Measurements from ENCODE around the gene CHST9. TPM values are rescaled to one million over a fixed set of nuclear protein-coding genes. Genes with fewer than 3 reads are reported as not detected.

CHST9 gene
- total and polyA plus RNA-seq, 9 of the 15 experiments (the other 6 are each of a cell fraction or from before 2014, with no cell fraction given) = not detected

DNA sequence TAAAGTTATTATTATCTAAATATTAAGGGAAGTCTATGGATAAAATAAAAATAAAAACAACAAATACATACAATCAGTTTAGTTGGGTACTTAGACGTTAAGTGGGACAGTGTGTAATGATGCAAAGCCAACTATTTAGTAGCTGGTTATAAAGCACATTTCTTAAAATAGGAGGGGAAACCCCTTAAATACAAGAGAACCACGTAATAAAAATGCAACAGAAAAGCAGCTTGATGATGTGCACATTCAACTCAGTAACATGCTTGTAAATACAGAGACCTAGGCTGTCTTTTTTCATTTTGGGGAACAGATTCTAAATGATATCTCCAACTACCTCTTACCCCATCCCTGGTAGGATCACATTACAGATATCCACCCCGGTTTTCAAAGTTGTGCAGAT, 185.3 kb downstream of the CHST9 start:
- Histone ChIP-seq H3K9me1 (ENCODE audit: control insufficient read depth, insufficient read depth, low read length) (no peaks in the 10 kb centered on the region), H3K79me2 (ENCODE audit: control insufficient read depth, insufficient read depth, low read length) (no peaks in the 10 kb centered on the region), H3K9ac (ENCODE audit: insufficient read depth in 1 of 2, low read depth in 2 of 2, low read length in 2 of 2) (no peak overlapping the region), H3K4me2 (ENCODE audit: insufficient read depth, low read length) (no peak overlapping the region), H2AFZ (ENCODE audit: low read depth, low read length) (no peak overlapping the region), H3K4me1 (replicated peaks in 1 of 2; ENCODE audit: control insufficient read depth in 2 of 2, insufficient read depth in 2 of 2, low read length in 2 of 2) (no peaks in the 10 kb centered on the region), H3K4me3 (no peak overlapping the region), H3K36me3 (ENCODE audit: control insufficient read depth, insufficient read depth, low read length) (no peaks in the 10 kb centered on the region), H3K27ac (ENCODE audit: extremely low read depth, low read depth, low read length) (no peak overlapping the region), H3K27me3 (ENCODE audit: control insufficient read depth in 2 of 2, insufficient read depth in 2 of 2, low read length in 2 of 2) (no peaks in the 10 kb centered on the region), H4K20me1 (replicated peaks; ENCODE audit: control insufficient read depth, insufficient read depth, low read length) (no peaks in the 10 kb centered on the region), H3K9me3 (replicated peaks; ENCODE audit: control insufficient read depth, insufficient read depth, low read depth, low read length) (no peaks in the 10 kb centered on the region; the same call in 1 of the 2 replicates)
- ChIA-PET CTCF (ENCODE audit: low intra/inter-chr PET ratio) (no interaction called here), POLR2A (no interaction called here)
- intact Hi-C loops (cut with micrococcal nuclease) (no loop called here), in situ Hi-C loops (cut with MboI) (no loop called here)
- ATAC-seq (no peak), FAIRE-seq (no peak), DNase-seq (ENCODE audit: extremely low read depth in 1 of 4, low spot score in 3 of 4) (no peak)
- WGBS (ENCODE audit: insufficient coverage, low coverage, missing lambda C conversion rate) = under 1% methylated on average over 3 of the region's 3 CpGs
- no TSS peak for BruUV-seq (replicated peaks)
- TF ChIP-seq HDAC8 (tag; IDR thresholded peaks at IDR 0.05) = no peak
- no peak for TF ChIP-seq NCOA1 (IDR thresholded peaks at IDR 0.05; ENCODE audit: low read depth)
- TF ChIP-seq ZNF655 (CRISPR knock-in tag; IDR thresholded peaks at IDR 0.05) = no peak
- TF ChIP-seq LEF1 (IDR thresholded peaks at IDR 0.05) = no peak
- no peak for TF ChIP-seq ATF7 (IDR thresholded peaks at IDR 0.05)
- TF ChIP-seq EWSR1 (IDR thresholded peaks at IDR 0.05; ENCODE audit: borderline replicate concordance, low read depth, partially characterized antibody) = no peak
- TF ChIP-seq ZMIZ1 (IDR thresholded peaks at IDR 0.05; ENCODE audit: low read depth in 2 of 2, low read length in 2 of 2) = no peak
- TF ChIP-seq, protein P1, sequence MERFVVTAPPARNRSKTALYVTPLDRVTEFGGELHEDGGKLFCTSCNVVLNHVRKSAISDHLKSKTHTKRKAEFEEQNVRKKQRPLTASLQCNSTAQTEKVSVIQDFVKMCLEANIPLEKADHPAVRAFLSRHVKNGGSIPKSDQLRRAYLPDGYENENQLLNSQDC (CRISPR knock-in tag; IDR thresholded peaks at IDR 0.05) = no peak
- TF ChIP-seq MTA2 (IDR thresholded peaks at IDR 0.05; ENCODE audit: low read depth) = no peak
- TF ChIP-seq FOXK1 (CRISPR knock-in tag; IDR thresholded peaks at IDR 0.05; ENCODE audit: borderline replicate concordance) = no peak
- no peak for TF ChIP-seq SMAD3 (CRISPR knock-in tag; conservative IDR thresholded peaks at IDR 0.05)
- no peak for TF ChIP-seq NRF1 (conservative IDR thresholded peaks at IDR 0.05 in 1 of 2, IDR thresholded peaks at IDR 0.05 in 1 of 2)
